ENCODE measurements around the gene COP1. TPM values are rescaled to one million over a fixed set of nuclear protein-coding genes. Genes with fewer than 3 reads are reported as not detected.

The COP1 gene
- total RNA-seq, 1 experiment from 2014 or later, result 47.0 TPM

DNA sequence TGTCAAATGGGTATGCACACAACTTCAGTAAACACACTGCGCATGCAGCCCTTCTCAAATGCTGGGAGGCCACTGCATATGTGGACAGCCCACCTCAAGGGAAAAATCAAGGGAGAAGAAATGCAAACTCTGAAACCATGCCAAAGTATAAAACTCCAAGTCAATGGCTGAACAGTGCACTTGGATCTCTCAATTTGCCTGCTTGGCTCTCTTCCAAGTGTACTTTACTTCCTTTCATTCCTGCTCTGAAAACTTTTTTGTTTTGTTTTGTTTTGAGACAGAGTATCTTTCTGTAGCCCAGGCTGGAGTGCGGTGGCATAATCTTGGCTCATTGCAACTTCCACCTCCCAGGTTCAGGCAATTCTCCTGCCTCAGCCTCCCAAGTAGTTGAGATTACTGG lies 18.8 kb upstream of the COP1 start:
- no peaks in the 10 kb centered on the region for H3K27me3 Mint-ChIP-seq (ENCODE audit: insufficient read depth, unreplicated experiment)
- intact Hi-C loops (cut with micrococcal nuclease), result no loop called here
- DNase-seq (ENCODE audit: unreplicated experiment), result no peak
- no peak overlapping the region for H3K27ac Mint-ChIP-seq (ENCODE audit: low read depth, unreplicated experiment)
- ChIA-PET CTCF (interaction anchor here (0.6 to 0.8 kb wide), 2 partner anchors 564 to 868 kb away, joined by 3 to 4 read pairs; no protein-coding TSS in a partner anchor), POLR2A (no interaction called here)
- no peak for TF ChIP-seq CTCF (IDR thresholded peaks at IDR 0.05; ENCODE audit: unreplicated experiment)
- H3K4me3 Mint-ChIP-seq (ENCODE audit: unreplicated experiment), result no peak overlapping the region
- H3K9me3 Mint-ChIP-seq (ENCODE audit: unreplicated experiment), result no peaks in the 10 kb centered on the region
- BruUV-seq (replicated peaks), result no TSS peak
- H3K4me1 Mint-ChIP-seq (ENCODE audit: insufficient read depth, unreplicated experiment), result no peaks in the 10 kb centered on the region
- no peaks in the 10 kb centered on the region for H3K36me3 Mint-ChIP-seq (ENCODE audit: insufficient read depth, unreplicated experiment)

GRCh38 chr1:176225479-176225875 lies 18.4 kb upstream of the COP1 start:
- H3K27me3 Mint-ChIP-seq (ENCODE audit: insufficient read depth, unreplicated experiment), result no peaks in the 10 kb centered on the region
- POLR2A ChIA-PET, result interaction anchor here (1.3 kb wide), 1 partner anchor 9 kb away, joined by 3 read pairs; no protein-coding TSS in a partner anchor
- no peaks in the 10 kb centered on the region for H3K9me3 Mint-ChIP-seq (ENCODE audit: unreplicated experiment)
- H3K4me1 Mint-ChIP-seq (ENCODE audit: insufficient read depth, unreplicated experiment), result no peaks in the 10 kb centered on the region
- intact Hi-C loops (cut with micrococcal nuclease), result no loop called here
- no peak for DNase-seq (ENCODE audit: unreplicated experiment)
- TF ChIP-seq CTCF (IDR thresholded peaks at IDR 0.05; ENCODE audit: unreplicated experiment), result no peak
- CTCF ChIA-PET, result interaction anchor here (0.6 kb wide), 1 partner anchor 564 kb away, joined by 3 read pairs; no protein-coding TSS in a partner anchor
- no peaks in the 10 kb centered on the region for H3K36me3 Mint-ChIP-seq (ENCODE audit: insufficient read depth, unreplicated experiment)
- H3K4me3 Mint-ChIP-seq (ENCODE audit: unreplicated experiment), result no peak overlapping the region
- no peak overlapping the region for H3K27ac Mint-ChIP-seq (ENCODE audit: low read depth, unreplicated experiment)
- BruUV-seq (replicated peaks), result no TSS peak

GRCh38 chr1:176222196-176222595 lies 15.1 kb upstream of the COP1 start:
- no peak for TF ChIP-seq CTCF (IDR thresholded peaks at IDR 0.05; ENCODE audit: unreplicated experiment)
- Mint-ChIP-seq H3K27me3 (ENCODE audit: insufficient read depth, unreplicated experiment) (peaks cover 6% of the 10 kb centered on the region), H3K4me1 (ENCODE audit: insufficient read depth, unreplicated experiment) (no peaks in the 10 kb centered on the region), H3K36me3 (ENCODE audit: insufficient read depth, unreplicated experiment) (no peaks in the 10 kb centered on the region), H3K27ac (ENCODE audit: low read depth, unreplicated experiment) (no peak overlapping the region), H3K9me3 (ENCODE audit: unreplicated experiment) (no peaks in the 10 kb centered on the region), H3K4me3 (ENCODE audit: unreplicated experiment) (no peak overlapping the region)
- DNase-seq (ENCODE audit: unreplicated experiment), result no peak
- no TSS peak for BruUV-seq (replicated peaks)
- ChIA-PET POLR2A (interaction anchor here (0.6 kb wide), 1 partner anchor 104 kb away, joined by 3 read pairs; no protein-coding TSS in a partner anchor), CTCF (interaction anchor here (0.6 to 0.8 kb wide), 3 partner anchors 16 to 469 kb away, joined by 3 to 5 read pairs (median 4); no protein-coding TSS in a partner anchor)
- intact Hi-C loops (cut with micrococcal nuclease), result no loop called here

DNA sequence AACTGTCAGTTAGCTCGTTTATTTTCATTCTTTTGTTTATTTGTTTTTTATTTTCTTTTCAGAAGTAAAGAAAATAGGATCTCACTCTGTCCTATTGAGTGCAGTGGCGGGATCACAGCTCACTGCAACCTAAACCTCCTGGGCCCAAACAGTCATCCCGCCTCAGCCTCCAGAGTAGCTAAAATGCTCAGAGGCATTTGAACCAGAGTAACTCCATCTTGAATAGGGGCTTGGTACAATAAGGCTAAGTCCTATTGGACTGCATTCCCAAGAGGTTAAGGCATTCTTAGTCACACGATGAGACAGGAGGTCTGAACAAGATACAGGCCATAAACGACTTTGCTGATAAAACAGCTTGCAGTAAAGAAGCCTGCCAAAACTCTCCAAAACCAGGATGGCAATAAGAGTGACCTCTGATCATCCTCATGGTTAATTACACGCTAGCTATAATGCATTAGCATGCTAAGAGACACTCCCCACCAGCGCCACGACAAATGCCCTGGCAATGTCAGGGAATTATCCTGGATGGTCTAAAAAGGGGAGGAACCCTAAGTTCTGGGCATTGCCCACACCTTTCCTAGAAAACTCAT lies 13.1 kb upstream of the COP1 start:
- H3K36me3 Mint-ChIP-seq (ENCODE audit: insufficient read depth, unreplicated experiment), result no peaks in the 10 kb centered on the region
- TF ChIP-seq CTCF (IDR thresholded peaks at IDR 0.05; ENCODE audit: unreplicated experiment), result no peak
- no peak for DNase-seq (ENCODE audit: unreplicated experiment)
- BruUV-seq (replicated peaks), result no TSS peak
- no peak overlapping the region for H3K4me3 Mint-ChIP-seq (ENCODE audit: unreplicated experiment)
- H3K9me3 Mint-ChIP-seq (ENCODE audit: unreplicated experiment), result no peaks in the 10 kb centered on the region
- intact Hi-C loops (cut with micrococcal nuclease), result no loop called here
- H3K4me1 Mint-ChIP-seq (ENCODE audit: insufficient read depth, unreplicated experiment), result no peaks in the 10 kb centered on the region
- CTCF ChIA-PET, result interaction anchor here (0.7 to 1.0 kb wide), 4 partner anchors 10 to 1191 kb away, joined by 3 to 4 read pairs (median 3); no protein-coding TSS in a partner anchor
- POLR2A ChIA-PET, result interaction anchor here (5.0 kb wide), 1 partner anchor 12 kb away, joined by 14 read pairs; no protein-coding TSS in a partner anchor
- peaks cover 6% of the 10 kb centered on the region for H3K27me3 Mint-ChIP-seq (ENCODE audit: insufficient read depth, unreplicated experiment)
- no peak overlapping the region for H3K27ac Mint-ChIP-seq (ENCODE audit: low read depth, unreplicated experiment)
